Activated naive CD4-positive, alpha-beta T cell treated with anti-CD3 and anti-CD28 coated beads for 36 hours (primary cell): Measurements from ENCODE around the gene ROMO1. TPM values are rescaled to one million over a fixed set of nuclear protein-coding genes. Genes with fewer than 3 reads are reported as not detected.
A peak's percentile ranks its signal among the peaks of the same experiment; 100 is the strongest.
"Not testable (repeated sequence)": the region's sequence is repeated elsewhere in the genome, so short reads cannot be mapped to it uniquely, and the experiment has no call there.

Experiments
- CTCF ChIA-PET: fragments of 350-600 bp; sonication (Branson Sonifier 250); formaldehyde crosslinking; loops from one replicate; lab custom pipeline; 2021; ENCODE audit warnings: antibody characterized with exemption; lab: Charles Lee
- DNase-seq: peaks from one replicate; pipeline ENCODE4 v3.0.0-alpha.2; 2020
- H3K27ac Mint-ChIP-seq: one replicate; pipeline ENCODE4 v1.8.0; 2021; ENCODE audit warnings: mild to moderate bottlenecking, mixed read lengths
- H3K27me3 Mint-ChIP-seq: one replicate; pipeline ENCODE4 v1.8.0; 2021; ENCODE audit warnings: low read depth, mixed read lengths
- H3K36me3 Mint-ChIP-seq: one replicate; pipeline ENCODE4 v1.8.0; 2021; ENCODE audit warnings: low read depth, mixed read lengths
- H3K4me1 Mint-ChIP-seq: one replicate; pipeline ENCODE4 v1.8.0; 2021; ENCODE audit warnings: low read depth, mixed read lengths
- H3K4me3 Mint-ChIP-seq: one replicate; pipeline ENCODE4 v1.8.0; 2021; ENCODE audit warnings: mild to moderate bottlenecking, moderate library complexity, mixed read lengths
- H3K9me3 Mint-ChIP-seq: one replicate; pipeline ENCODE4 v1.8.0; 2021; ENCODE audit warnings: mixed read lengths
- intact Hi-C: fragments of 100-400 bp; cut with micrococcal nuclease; formaldehyde crosslinking; loops from one replicate; pipeline ENCODE4 v1.15.1; 2023
- total RNA-seq, 2 experiments: library from RNA; stranded (reverse); gene quantifications; one replicate each; pipeline ENCODE4 v1.2.3, GENCODE V29; 2021

Gene ROMO1
- total RNA-seq, 2 experiments from 2014 or later = 120 to 134 TPM

DNA sequence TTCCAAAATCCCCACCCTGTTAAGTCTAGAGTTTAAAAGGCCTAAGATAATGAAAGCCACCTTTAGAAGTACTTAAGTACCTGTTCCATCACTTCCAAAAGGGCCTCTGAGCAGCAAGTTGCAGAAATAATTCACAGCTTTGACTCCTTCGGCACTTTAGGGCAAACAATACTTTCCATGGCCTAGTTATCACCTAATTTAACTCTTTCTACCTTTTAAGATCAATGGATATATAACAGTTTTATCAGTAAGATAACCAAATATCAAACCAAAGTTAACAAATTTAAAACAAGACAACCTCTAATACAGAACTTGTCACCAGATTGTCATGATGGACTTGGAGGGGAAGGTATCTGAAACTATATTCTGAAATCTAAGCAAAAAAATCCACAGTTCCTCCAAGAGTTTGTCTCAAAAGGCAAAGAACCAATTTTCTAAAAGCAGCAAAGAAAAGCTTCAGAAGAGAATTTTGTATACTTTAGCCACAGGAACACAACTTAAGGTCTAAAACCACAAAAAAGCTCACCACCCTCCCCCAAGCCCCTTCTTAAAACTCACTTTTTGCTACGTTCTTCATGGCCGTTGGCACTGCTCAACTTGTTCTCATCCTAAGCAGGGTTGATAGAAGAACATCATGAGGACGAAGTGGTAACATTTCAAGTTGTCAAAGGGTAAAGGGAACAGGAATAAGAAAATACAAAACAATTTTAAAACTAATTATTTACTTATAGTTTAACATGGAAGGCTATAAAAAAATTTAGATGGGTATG lies 39.4 kb downstream of the ROMO1 start:
- peaks cover 63% of the 10 kb centered on the region for H3K36me3 Mint-ChIP-seq
- H3K4me1 Mint-ChIP-seq = peaks cover 57% of the 10 kb centered on the region
- peak overlapping the region; percentile 61 for H3K4me3 Mint-ChIP-seq
- no peaks in the 10 kb centered on the region for H3K9me3 Mint-ChIP-seq
- DNase-seq = no peak
- H3K27ac Mint-ChIP-seq = peak overlapping the region; percentile 79
- intact Hi-C loops = loop anchor here (1.0 kb wide), 1 partner anchor 146 kb away; no protein-coding TSS in a partner anchor
- CTCF ChIA-PET = interaction anchor here (1.6 kb wide), 1 partner anchor 215 kb away, joined by 3 read pairs; the partner anchor contains the start of gene SCAND1
- H3K27me3 Mint-ChIP-seq = no peaks in the 10 kb centered on the region

DNA sequence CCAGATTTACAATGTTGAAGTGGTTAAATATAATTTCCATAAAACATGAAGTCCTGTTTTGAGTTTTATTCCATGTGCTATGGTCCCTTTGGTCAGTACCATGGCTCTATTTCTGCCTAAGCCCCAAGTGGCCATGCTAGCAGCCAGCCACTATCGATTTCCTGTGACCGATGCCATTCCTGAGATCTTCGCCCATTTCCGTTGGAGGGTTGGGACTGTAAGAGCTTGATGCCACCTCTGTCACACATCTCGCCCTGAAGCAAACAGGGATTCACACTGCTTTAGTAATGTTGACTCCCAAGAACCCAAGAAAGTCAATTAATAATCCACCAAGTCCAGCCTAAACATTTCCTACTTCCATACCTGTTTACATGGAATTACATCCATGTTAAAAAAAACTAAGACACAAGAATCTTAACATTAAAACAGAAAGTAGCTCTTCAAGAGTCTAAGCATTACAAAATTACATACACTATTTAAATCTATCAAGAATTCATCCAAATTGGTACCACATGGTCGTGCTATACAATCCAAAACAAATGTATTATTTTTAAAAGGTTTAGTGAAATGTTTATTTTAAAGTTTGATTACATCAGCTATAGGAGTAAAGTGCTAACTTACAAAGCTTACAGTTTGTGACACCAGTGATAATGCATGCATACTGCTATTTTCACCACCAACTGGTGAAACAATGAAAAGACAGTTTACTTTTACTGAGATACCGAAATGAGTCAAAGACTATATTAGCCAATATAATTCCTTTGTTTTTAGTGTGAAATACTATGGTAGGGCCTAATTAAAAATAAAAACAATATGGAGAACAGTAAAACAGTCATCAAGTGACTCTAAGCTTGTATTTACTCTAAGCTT lies 40.3 kb downstream of the ROMO1 start:
- DNase-seq = no peak
- peaks cover 54% of the 10 kb centered on the region for H3K36me3 Mint-ChIP-seq
- peak overlapping the region; percentile 100 for H3K27ac Mint-ChIP-seq
- CTCF ChIA-PET = interaction anchor here (0.5 to 1.6 kb wide), 8 partner anchors 9 to 214 kb away, joined by 3 to 6 read pairs (median 4); partner anchors contain the start of gene SCAND1
- intact Hi-C loops = loop anchor here (1.0 to 5.0 kb wide), 4 partner anchors 137 to 432 kb away; no protein-coding TSS in a partner anchor
- peak overlapping the region; percentile 99 for H3K4me3 Mint-ChIP-seq
- no peaks in the 10 kb centered on the region for H3K9me3 Mint-ChIP-seq
- H3K27me3 Mint-ChIP-seq = no peaks in the 10 kb centered on the region
- peaks cover 57% of the 10 kb centered on the region for H3K4me1 Mint-ChIP-seq

DNA sequence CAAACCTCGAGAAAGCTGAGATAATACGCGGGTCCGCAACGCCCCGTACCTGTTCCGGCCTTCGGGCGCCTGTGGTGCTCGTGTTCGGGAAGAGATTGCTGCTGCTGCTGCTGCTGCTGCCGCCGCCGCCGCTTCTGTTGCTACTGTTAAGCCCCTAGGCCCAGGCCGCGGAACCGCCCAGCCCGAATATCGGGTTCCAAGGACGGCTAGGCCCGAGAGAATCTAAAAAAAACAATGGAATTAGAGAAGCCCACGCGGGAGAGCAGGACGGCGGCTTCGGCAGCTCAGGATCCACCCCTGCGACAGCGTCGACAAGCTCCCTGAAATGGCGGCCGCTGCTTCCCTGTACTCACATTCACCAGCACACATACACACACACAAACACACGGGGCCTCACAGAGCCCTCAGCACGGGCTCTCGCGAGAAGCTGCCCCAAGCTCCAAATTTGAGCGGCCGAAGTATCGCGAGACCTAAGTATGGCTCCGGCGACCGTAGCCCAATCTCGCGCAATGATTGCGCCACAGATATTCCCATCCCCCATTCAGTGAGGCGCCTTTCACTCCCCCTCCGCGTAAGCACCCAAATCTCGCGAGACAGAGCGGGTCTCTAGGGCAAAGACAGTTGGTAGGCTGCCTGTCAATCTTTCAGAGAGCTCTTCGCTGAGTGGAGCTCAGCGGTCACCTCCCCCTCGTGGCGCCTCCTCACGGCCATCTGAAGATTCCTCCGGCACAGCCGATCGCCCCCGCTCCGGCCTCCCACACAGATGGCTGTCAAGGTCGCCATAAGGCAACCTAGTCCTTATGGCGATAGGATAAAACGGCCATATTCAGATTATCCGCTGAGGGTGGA lies 42.9 kb downstream of the ROMO1 start, which contains the start of gene RBM39:
RBM39 (minus strand) TSS at position 369 of the 849 bp plus-strand sequence. CDS start 1,386 bp downstream, outside the sequence.
- Mint-ChIP-seq H3K4me1 (peaks cover 38% of the 10 kb centered on the region), H3K27ac (peak within 1 kb of the TSS; percentile 100), H3K4me3 (peak within 1 kb of the TSS; percentile 99), H3K36me3 (peaks cover 40% of the 10 kb centered on the region), H3K27me3 (no peaks in the 10 kb centered on the region), H3K9me3 (no peaks in the 10 kb centered on the region)
- DNase-seq = peak; percentile 100
- CTCF ChIA-PET = interaction anchor here (0.6 to 3.0 kb wide), 11 partner anchors 27 to 1319 kb away, joined by 3 to 16 read pairs (median 3); partner anchors contain the start of genes PHF20 and SCAND1
- intact Hi-C loops = loop anchor here (1.0 to 5.0 kb wide), 10 partner anchors 29 to 650 kb away; partner anchors contain the start of genes CPNE1, NFS1, RBM12 and ROMO1

DNA sequence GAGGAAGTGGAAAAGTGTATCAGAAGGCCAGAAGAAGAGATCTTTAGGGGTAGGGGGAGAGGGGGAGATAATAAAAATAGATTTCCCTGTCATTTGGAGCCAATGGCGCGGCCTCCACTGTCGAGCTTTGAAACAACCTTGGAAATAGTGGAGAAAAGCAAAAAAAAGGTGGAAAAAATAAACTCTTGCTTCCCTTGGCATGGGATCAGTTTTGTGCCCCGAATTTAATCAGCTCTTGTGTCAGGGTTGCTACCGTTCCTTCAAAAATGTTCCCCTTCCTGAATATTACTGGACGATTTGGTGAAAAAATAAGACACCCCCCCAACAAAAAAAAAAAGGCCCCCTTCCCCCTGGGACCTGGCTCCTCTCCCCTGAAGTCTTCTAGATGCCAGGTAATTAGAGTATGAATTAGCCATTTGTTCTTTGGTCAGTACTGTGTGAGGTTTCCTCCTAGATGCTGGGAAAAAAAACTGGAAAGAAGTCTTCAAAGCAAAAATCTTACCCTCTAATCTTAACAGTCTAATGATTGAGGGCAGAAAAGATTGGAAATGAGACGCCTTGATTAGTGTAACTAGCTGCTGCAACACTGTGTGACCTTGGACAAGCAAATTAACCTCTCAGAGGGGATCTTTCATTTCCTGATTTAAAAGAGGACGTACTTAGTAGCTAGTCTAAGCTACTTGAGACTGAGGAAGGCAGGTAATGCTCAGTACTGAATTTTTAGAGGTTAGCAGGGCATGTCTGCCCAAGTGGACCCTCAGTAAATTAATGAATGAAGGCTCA lies 43.7 kb downstream of the ROMO1 start:
- peaks cover 34% of the 10 kb centered on the region for H3K4me1 Mint-ChIP-seq
- H3K27ac Mint-ChIP-seq = peak overlapping the region; percentile 100
- H3K4me3 Mint-ChIP-seq = peak overlapping the region; percentile 99
- H3K36me3 Mint-ChIP-seq = peaks cover 39% of the 10 kb centered on the region
- no peaks in the 10 kb centered on the region for H3K27me3 Mint-ChIP-seq
- H3K9me3 Mint-ChIP-seq = no peaks in the 10 kb centered on the region
- DNase-seq = no peak
- CTCF ChIA-PET = interaction anchor here (0.6 to 3.0 kb wide), 12 partner anchors 22 to 1318 kb away, joined by 3 to 16 read pairs (median 3); partner anchors contain the start of genes PHF20 and SCAND1
- intact Hi-C loops = loop anchor here (1.0 to 5.0 kb wide), 10 partner anchors 28 to 651 kb away; partner anchors contain the start of genes CPNE1, NFS1, RBM12 and ROMO1

DNA sequence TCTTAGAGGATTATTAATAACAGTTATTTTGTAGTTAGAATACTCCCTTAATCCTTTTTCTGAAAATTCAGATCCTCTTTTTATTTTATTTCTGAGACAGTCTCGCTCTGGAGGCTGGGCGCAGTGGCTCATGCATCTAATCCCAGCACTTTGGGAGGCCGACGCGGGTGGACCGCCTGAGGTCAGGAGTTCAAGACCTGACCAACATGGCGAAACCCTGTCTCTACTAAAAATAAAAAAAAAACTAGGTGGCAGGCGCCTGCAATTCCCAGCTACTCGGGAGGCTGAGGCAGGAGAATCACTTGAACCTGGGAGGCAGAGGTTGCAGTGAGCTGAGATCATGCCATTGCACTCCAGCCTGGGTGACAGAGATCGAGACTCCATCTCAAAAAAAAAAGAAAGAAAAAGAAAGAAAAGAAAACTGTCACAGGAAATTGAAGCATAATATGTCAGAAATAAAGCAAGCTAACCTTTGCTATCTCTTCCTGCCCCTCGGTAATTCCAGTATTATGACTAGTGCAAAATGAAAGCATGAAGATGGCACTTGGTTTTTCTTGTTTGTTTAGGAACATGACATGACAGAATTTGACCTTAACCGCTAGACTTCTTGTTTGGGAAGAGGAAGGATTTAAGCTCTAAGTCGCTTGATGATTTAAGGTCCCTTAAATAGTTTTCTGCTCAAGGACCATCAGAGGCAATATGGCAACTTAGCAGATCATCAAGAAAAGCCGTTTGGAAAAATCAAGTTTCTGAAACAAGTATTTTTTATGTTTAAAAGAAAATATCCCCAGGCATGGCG lies 44.7 kb downstream of the ROMO1 start:
- Mint-ChIP-seq H3K27me3 (no peaks in the 10 kb centered on the region), H3K4me1 (peaks cover 25% of the 10 kb centered on the region), H3K4me3 (peak overlapping the region; percentile 99), H3K27ac (peak overlapping the region; percentile 100), H3K36me3 (peaks cover 29% of the 10 kb centered on the region), H3K9me3 (no peaks in the 10 kb centered on the region)
- intact Hi-C loops = loop anchor here (1.0 to 5.0 kb wide), 5 partner anchors 45 to 437 kb away; partner anchors contain the start of genes NFS1 and ROMO1
- CTCF ChIA-PET = interaction anchor here (0.6 to 3.0 kb wide), 8 partner anchors 21 to 870 kb away, joined by 3 to 16 read pairs (median 4); partner anchors contain the start of genes PHF20 and SCAND1
- DNase-seq = peak; percentile 40

DNA sequence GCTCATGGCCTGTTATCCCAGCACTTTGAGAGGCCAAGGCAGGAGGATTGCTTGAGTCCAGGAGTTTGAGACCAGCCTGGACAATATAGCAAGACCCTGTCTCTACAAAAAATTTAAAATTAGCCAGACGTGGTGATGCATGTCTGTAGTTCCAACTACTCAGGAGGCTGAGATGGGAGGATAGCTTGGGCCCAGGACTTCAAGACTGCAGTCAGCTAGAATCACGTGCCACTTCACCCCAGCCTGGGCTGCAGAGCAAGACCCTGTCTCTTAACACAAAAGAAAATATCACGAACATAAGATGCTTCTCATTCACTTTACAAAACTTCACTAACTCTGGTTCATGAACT lies 45.3 kb downstream of the ROMO1 start:
- peaks cover 26% of the 10 kb centered on the region for H3K36me3 Mint-ChIP-seq
- DNase-seq, H3K9me3 Mint-ChIP-seq, H3K27me3 Mint-ChIP-seq: not testable (repeated sequence)
- H3K4me1 Mint-ChIP-seq = peaks cover 21% of the 10 kb centered on the region
- intact Hi-C loops = loop anchor here (1.0 to 5.0 kb wide), 4 partner anchors 75 to 437 kb away; no protein-coding TSS in a partner anchor
- H3K27ac Mint-ChIP-seq = peak overlapping the region; percentile 100
- CTCF ChIA-PET = interaction anchor here (0.6 to 1.7 kb wide), 3 partner anchors 27 to 199 kb away, joined by 3 to 4 read pairs (median 3); no protein-coding TSS in a partner anchor
- peak overlapping the region; percentile 99 for H3K4me3 Mint-ChIP-seq

Other genes starting within 250 kb of the ROMO1 start
- gene CEP250, start 243.8 kb upstream of the ROMO1 start, total RNA-seq = 10 to 100 TPM; 43.4 to 46.9 TPM
- not detected for gene C20orf173, start 169.8 kb upstream of the ROMO1 start, total RNA-seq
- gene ERGIC3, start 157.3 kb upstream of the ROMO1 start, total RNA-seq = 100 to 1,000 TPM; 107 to 113 TPM
- gene SPAG4, start 83.6 kb upstream of the ROMO1 start, total RNA-seq = 1 to 10 TPM; 2.9 to 3.6 TPM
- gene CPNE1, start 34.5 kb upstream of the ROMO1 start, total RNA-seq = 100 to 1,000 TPM; 261 to 281 TPM
- gene RBM12, start 34.5 kb upstream of the ROMO1 start, total RNA-seq = 100 to 1,000 TPM; 106 to 110 TPM
- 10 to 100 TPM; 33.6 to 38.1 TPM for gene NFS1, start 53 bp upstream of the ROMO1 start, total RNA-seq
- gene RBM39, start 42.9 kb downstream of the ROMO1 start, total RNA-seq = 100 to 1,000 TPM; 297 to 304 TPM
- gene PHF20, start 72.6 kb downstream of the ROMO1 start, total RNA-seq = 10 to 100 TPM; 39.8 to 46.0 TPM